Fibroblast of lung (primary cell): ENCODE results near the gene CAVIN1. TPM values are rescaled to one million over a fixed set of nuclear protein-coding genes. Genes with fewer than 3 reads are reported as not detected.

Experiments used
- DNase-seq, 2 donors: peaks; one replicate each; pipeline versions ENCODE4 v3.0.0 to v3.0.0-alpha.2; 2010; ENCODE audit warnings: low read depth in 2 of 2
- H2AFZ ChIP-seq: 2 replicates; pipeline ENCODE4 v1.5.1; 2012; ENCODE audit warnings: low read length, control low read depth, inconsistent platforms
- H3K27ac ChIP-seq: 2 replicates; pipeline ENCODE4 v1.5.1; 2011; ENCODE audit warnings: low read length, control low read depth; ENCODE audit not compliant: insufficient read depth
- H3K27me3 ChIP-seq: 2 replicates; pipeline ENCODE4 v1.5.1; 2011; ENCODE audit warnings: mild to moderate bottlenecking, low read length; ENCODE audit not compliant: control insufficient read depth, insufficient read depth
- H3K36me3 ChIP-seq: 2 replicates; pipeline ENCODE4 v1.5.1; 2011; ENCODE audit warnings: low read length; ENCODE audit not compliant: control insufficient read depth, insufficient read depth
- H3K4me1 ChIP-seq: 2 replicates; pipeline ENCODE4 v1.5.1; 2011; ENCODE audit warnings: low read length; ENCODE audit not compliant: control insufficient read depth, insufficient read depth; ENCODE audit errors: extremely low read depth
- H3K4me2 ChIP-seq: 2 replicates; pipeline ENCODE4 v1.5.1; 2011; ENCODE audit warnings: low read length, control low read depth; ENCODE audit not compliant: insufficient read depth; ENCODE audit errors: extremely low read depth
- H3K4me3 ChIP-seq, 4 experiments: fragments of 200-600 bp in 1 of 4; sonication (generic) in 1 of 4; replicated peaks in 1 of 4; 2 replicates each; pipeline ENCODE4 v1.5.1; 2011 to 2016; ENCODE audit warnings: low read length in 4 of 4, low read depth in 3 of 4, mild to moderate bottlenecking in 3 of 4, control low read depth in 2 of 4, inconsistent platforms in 1 of 4, mixed read lengths in 1 of 4; ENCODE audit not compliant: insufficient read depth in 1 of 4; ENCODE audit errors: control extremely low read depth in 1 of 4
- H3K79me2 ChIP-seq: 2 replicates; pipeline ENCODE4 v1.5.1; 2012; ENCODE audit warnings: mild to moderate bottlenecking, low read length, inconsistent platforms; ENCODE audit not compliant: control insufficient read depth, insufficient read depth
- H3K9ac ChIP-seq: 2 replicates; pipeline ENCODE4 v1.5.1; 2011; ENCODE audit warnings: mild to moderate bottlenecking, low read length, control low read depth; ENCODE audit not compliant: insufficient read depth
- H3K9me3 ChIP-seq: 2 replicates; pipeline ENCODE4 v1.5.1; 2012; ENCODE audit warnings: low read depth, low read length; ENCODE audit not compliant: control insufficient read depth, insufficient read depth
- H4K20me1 ChIP-seq: 2 replicates; pipeline ENCODE4 v1.5.1; 2011; ENCODE audit warnings: low read length; ENCODE audit not compliant: control insufficient read depth, insufficient read depth; ENCODE audit errors: extremely low read depth
- EZH2 ChIP-seq: IDR thresholded peaks from 2 replicates; pipeline ENCODE4 v1.5.1; 2012; ENCODE audit warnings: low read length, control low read depth, mild to moderate bottlenecking; ENCODE audit errors: missing control alignments
- polyA plus RNA-seq, 2 donors: library from polyadenylated mRNA; depleted of rRNA in 1 of 2; stranded (reverse) in 1 of 2; unstranded in 1 of 2; fragments of >200 nt; gene quantifications; 2 replicates each; pipeline ENCODE4 v1.2.1, GENCODE V29; 2011 to 2012; ENCODE audit warnings: missing spikeins in 1 of 2
- total RNA-seq: library from RNA; depleted of rRNA; stranded (reverse); fragments of >200 nt; gene quantifications from 2 replicates; pipeline ENCODE4 v1.2.1, GENCODE V29; 2014
- TF ChIP-seq, protein P1 (sequence below), 2 donors: IDR thresholded peaks in 1 of 2; conservative IDR thresholded peaks in 1 of 2; 1 replicate in 1 of 2; 2 replicates in 1 of 2; pipeline ENCODE4 v1.5.1; 2011 to 2012; ENCODE audit warnings: low read length in 2 of 2, control low read depth in 1 of 2, inconsistent platforms in 1 of 2, low read depth in 1 of 2, mild to moderate bottlenecking in 1 of 2

Gene CAVIN1
- total and polyA plus RNA-seq, 2 donors (not counting 1 experiment from before 2014, with no cell fraction given): 372 to 490 TPM

GRCh38 chr17:42358434-42358833, 64.6 kb downstream of the CAVIN1 start:
- H3K27me3 ChIP-seq: no peaks in the 10 kb centered on the region
- peaks cover 44% of the 10 kb centered on the region for H3K79me2 ChIP-seq
- no peak overlapping the region for H3K27ac ChIP-seq
- H3K4me2 ChIP-seq: no peak overlapping the region
- no peaks in the 10 kb centered on the region for H4K20me1 ChIP-seq
- H3K4me1 ChIP-seq: no peaks in the 10 kb centered on the region
- H3K36me3 ChIP-seq: no peaks in the 10 kb centered on the region
- TF ChIP-seq, protein P1, sequence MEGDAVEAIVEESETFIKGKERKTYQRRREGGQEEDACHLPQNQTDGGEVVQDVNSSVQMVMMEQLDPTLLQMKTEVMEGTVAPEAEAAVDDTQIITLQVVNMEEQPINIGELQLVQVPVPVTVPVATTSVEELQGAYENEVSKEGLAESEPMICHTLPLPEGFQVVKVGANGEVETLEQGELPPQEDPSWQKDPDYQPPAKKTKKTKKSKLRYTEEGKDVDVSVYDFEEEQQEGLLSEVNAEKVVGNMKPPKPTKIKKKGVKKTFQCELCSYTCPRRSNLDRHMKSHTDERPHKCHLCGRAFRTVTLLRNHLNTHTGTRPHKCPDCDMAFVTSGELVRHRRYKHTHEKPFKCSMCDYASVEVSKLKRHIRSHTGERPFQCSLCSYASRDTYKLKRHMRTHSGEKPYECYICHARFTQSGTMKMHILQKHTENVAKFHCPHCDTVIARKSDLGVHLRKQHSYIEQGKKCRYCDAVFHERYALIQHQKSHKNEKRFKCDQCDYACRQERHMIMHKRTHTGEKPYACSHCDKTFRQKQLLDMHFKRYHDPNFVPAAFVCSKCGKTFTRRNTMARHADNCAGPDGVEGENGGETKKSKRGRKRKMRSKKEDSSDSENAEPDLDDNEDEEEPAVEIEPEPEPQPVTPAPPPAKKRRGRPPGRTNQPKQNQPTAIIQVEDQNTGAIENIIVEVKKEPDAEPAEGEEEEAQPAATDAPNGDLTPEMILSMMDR (conservative IDR thresholded peaks at IDR 0.05 in 1 of 2, IDR thresholded peaks at IDR 0.05 in 1 of 2; ENCODE audit: low read depth in 1 of 2, low read length in 2 of 2): no peak
- no peak for TF ChIP-seq EZH2
- H3K9me3 ChIP-seq: no peaks in the 10 kb centered on the region
- no peak for DNase-seq
- H3K4me3 ChIP-seq: no peak overlapping the region
- no peak overlapping the region for H2AFZ ChIP-seq
- H3K9ac ChIP-seq: no peak overlapping the region

DNA sequence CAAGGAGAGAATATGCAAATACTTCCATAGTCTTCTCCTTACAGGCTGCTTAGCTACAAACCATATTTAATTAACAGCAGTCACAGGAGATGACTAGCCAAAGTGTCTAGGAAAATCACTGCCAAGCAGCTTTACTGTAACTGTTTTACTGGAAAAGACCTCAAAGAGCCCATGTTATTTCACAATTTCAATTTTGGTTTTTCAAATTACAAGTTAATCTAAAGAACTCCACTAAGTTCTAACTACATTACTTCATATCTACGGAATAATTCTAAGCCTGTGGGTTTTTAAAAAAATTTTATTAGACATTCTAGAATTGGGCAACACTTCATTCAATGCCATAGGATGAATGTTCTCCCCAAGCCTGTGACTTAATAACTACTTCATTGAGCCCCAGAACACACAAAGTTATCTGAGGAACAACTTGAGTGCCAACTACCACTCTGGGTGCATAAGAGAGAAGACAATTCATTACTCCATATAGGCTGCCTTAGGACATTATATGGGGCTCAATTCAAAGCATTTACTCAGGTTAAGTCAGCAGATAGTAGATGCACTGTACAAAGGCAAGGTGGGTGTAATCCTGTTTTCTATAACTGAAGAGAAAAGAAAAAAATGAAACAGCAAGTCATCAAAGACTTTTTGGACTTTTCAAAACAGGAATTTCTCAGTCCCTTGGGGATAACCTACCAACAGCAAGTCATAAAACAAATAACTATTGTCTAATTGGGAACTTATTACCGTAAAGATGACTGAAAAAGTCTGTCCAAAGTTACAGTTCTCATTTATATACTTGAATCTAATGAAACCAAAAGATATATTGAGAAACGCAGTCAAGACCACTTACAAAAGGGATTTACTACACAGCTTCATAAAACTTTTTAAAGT, 67.9 kb downstream of the CAVIN1 start:
- H3K4me1 ChIP-seq: no peaks in the 10 kb centered on the region
- no peaks in the 10 kb centered on the region for H3K36me3 ChIP-seq
- peak; percentile 47 to 50 for DNase-seq
- no peak overlapping the region for H3K9ac ChIP-seq
- TF ChIP-seq, protein P1 (conservative IDR thresholded peaks at IDR 0.05 in 1 of 2, IDR thresholded peaks at IDR 0.05 in 1 of 2; ENCODE audit: low read depth in 1 of 2, low read length in 2 of 2): no peak
- TF ChIP-seq EZH2: no peak
- H3K27me3 ChIP-seq: no peaks in the 10 kb centered on the region
- H2AFZ ChIP-seq: no peak overlapping the region
- no peak overlapping the region for H3K4me2 ChIP-seq
- H4K20me1 ChIP-seq: no peaks in the 10 kb centered on the region
- H3K27ac ChIP-seq: no peak overlapping the region
- no peak overlapping the region for H3K4me3 ChIP-seq
- H3K79me2 ChIP-seq: peaks cover 34% of the 10 kb centered on the region
- no peaks in the 10 kb centered on the region for H3K9me3 ChIP-seq

Other genes starting within 250 kb of the CAVIN1 start
- not detected in 2 replicates for gene KCNH4, start 242.1 kb downstream of the CAVIN1 start, total RNA-seq
- 0.01 and 0.03 TPM in 2 replicates for gene KCNH4, start 242.1 kb downstream of the CAVIN1 start, polyA plus RNA-seq
- gene HCRT, start 237.8 kb downstream of the CAVIN1 start, total RNA-seq: not detected in 2 replicates
- not detected in 2 replicates for gene HCRT, start 237.8 kb downstream of the CAVIN1 start, polyA plus RNA-seq
- gene GHDC, start 228.8 kb downstream of the CAVIN1 start, total RNA-seq: 20.0 and 26.6 TPM in 2 replicates
- 6.1 and 6.7 TPM in 2 replicates for gene GHDC, start 228.8 kb downstream of the CAVIN1 start, polyA plus RNA-seq
- 24.4 and 25.9 TPM in 2 replicates for gene STAT5B, start 146.9 kb downstream of the CAVIN1 start, total RNA-seq
- gene STAT5B, start 146.9 kb downstream of the CAVIN1 start, polyA plus RNA-seq: 18.0 and 29.6 TPM in 2 replicates
- 26.2 and 28.4 TPM in 2 replicates for gene STAT5A, start 134.8 kb downstream of the CAVIN1 start, total RNA-seq
- 5.5 and 6.9 TPM in 2 replicates for gene STAT5A, start 134.8 kb downstream of the CAVIN1 start, polyA plus RNA-seq
- 101 and 118 TPM in 2 replicates for gene STAT3, start 34.8 kb downstream of the CAVIN1 start, total RNA-seq
- gene STAT3, start 34.8 kb downstream of the CAVIN1 start, polyA plus RNA-seq: 60.6 and 75.0 TPM in 2 replicates
- 35.7 and 65.7 TPM in 2 replicates for gene ATP6V0A1, start 35.6 kb upstream of the CAVIN1 start, total RNA-seq
- gene ATP6V0A1, start 35.6 kb upstream of the CAVIN1 start, polyA plus RNA-seq: 26.7 and 42.7 TPM in 2 replicates
- gene NAGLU, start 113.0 kb upstream of the CAVIN1 start, total RNA-seq: 22.3 and 31.9 TPM in 2 replicates
- 18.5 and 19.5 TPM in 2 replicates for gene NAGLU, start 113.0 kb upstream of the CAVIN1 start, polyA plus RNA-seq
- 2.1 and 2.6 TPM in 2 replicates for gene HSD17B1, start 129.7 kb upstream of the CAVIN1 start, total RNA-seq
- 0.40 and 0.80 TPM in 2 replicates for gene HSD17B1, start 129.7 kb upstream of the CAVIN1 start, polyA plus RNA-seq
- gene COASY, start 138.9 kb upstream of the CAVIN1 start, total RNA-seq: 9.8 and 16.5 TPM in 2 replicates
- 20.3 and 31.6 TPM in 2 replicates for gene COASY, start 138.9 kb upstream of the CAVIN1 start, polyA plus RNA-seq
- gene MLX, start 143.8 kb upstream of the CAVIN1 start, total RNA-seq: 32.6 and 36.2 TPM in 2 replicates
- 49.3 and 56.1 TPM in 2 replicates for gene MLX, start 143.8 kb upstream of the CAVIN1 start, polyA plus RNA-seq
- 2.3 and 4.6 TPM in 2 replicates for gene PSMC3IP, start 154.5 kb upstream of the CAVIN1 start, total RNA-seq
- 8.0 and 18.7 TPM in 2 replicates for gene PSMC3IP, start 154.5 kb upstream of the CAVIN1 start, polyA plus RNA-seq
- 67.0 and 68.6 TPM in 2 replicates for gene RETREG3, start 186.1 kb upstream of the CAVIN1 start, total RNA-seq
- gene RETREG3, start 186.1 kb upstream of the CAVIN1 start, polyA plus RNA-seq: 30.0 and 37.5 TPM in 2 replicates
- 12.8 and 16.7 TPM in 2 replicates for gene TUBG1, start 186.4 kb upstream of the CAVIN1 start, total RNA-seq
- 60.0 and 124 TPM in 2 replicates for gene TUBG1, start 186.4 kb upstream of the CAVIN1 start, polyA plus RNA-seq
- 6.9 and 11.6 TPM in 2 replicates for gene TUBG2, start 236.0 kb upstream of the CAVIN1 start, total RNA-seq
- gene TUBG2, start 236.0 kb upstream of the CAVIN1 start, polyA plus RNA-seq: 13.1 and 13.5 TPM in 2 replicates